HG02938 (cell line): ENCODE measurements around the gene TSEN54.

ENCODE experiments used
- ATAC-seq: cut with Tn5 transposase; IDR thresholded peaks from one replicate; pipeline ENCODE4 v1.9.1; 2021; ENCODE audit warnings: mild to moderate bottlenecking, moderate library complexity; ENCODE audit not compliant: unreplicated experiment

The TSEN54 gene

DNA sequence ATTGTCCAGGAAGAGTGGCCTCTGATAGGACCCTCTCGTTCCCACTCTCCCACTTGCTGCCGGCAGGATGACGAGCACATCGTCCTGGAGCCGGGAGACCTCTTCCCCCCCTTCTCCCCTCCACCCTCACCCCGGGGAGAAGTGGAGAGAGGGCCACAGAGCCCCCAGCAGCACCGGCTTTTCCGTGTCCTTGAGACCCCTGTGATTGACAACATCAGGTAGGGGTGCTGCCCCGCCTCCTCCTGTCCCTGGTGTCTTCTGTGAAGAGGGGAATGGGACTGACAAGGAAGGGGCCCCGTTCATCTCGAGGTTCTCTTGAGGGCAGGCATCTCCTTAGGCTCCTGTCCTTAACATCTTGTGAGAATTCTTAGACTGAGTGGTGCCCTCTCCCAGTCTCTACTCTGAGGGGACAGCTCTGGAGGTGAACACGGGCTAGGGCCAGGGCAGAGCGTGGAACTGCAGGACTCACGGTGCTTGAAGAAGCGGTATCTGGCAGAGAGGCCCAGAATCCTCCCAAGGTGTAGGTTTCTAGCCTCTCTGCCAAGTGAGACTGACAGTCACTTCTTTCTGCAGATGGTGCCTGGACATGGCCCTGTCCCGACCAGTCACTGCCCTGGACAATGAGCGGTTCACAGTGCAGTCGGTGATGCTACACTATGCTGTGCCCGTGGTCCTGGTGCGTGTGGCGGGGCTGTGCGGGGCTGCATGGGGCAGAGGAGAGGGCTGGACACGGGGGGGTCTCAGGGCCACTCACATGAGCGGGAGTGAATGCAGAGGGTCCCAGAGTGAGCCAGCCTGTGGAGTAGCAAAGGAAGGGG lies 27.4 kb upstream of the TSEN54 start:
- ATAC-seq = no peak

DNA sequence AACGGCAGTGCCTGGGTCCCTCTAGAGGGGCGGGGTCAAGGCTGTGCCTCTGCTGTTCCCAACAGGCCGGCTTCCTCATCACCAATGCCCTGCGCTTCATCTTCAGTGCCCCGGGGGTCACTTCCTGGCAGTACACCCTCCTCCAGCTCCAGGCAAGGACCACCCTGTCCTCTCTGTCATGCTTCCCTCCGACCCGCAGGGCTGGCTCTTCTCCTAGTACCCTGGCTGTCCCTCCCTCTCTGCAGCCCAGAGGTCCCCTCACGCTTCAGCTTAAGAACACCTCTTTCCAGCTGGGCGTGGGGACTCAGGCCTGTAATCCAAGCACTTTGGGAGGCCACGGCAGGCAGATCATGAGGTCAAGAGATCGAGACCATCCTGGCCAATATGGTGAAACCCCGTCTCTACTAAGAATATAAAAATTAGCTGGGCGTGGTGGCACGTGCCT lies 26.8 kb upstream of the TSEN54 start:
- no peak for ATAC-seq

GRCh38 chr17:75490173-75490743 lies 26.1 kb upstream of the TSEN54 start:
- ATAC-seq = no peak

DNA sequence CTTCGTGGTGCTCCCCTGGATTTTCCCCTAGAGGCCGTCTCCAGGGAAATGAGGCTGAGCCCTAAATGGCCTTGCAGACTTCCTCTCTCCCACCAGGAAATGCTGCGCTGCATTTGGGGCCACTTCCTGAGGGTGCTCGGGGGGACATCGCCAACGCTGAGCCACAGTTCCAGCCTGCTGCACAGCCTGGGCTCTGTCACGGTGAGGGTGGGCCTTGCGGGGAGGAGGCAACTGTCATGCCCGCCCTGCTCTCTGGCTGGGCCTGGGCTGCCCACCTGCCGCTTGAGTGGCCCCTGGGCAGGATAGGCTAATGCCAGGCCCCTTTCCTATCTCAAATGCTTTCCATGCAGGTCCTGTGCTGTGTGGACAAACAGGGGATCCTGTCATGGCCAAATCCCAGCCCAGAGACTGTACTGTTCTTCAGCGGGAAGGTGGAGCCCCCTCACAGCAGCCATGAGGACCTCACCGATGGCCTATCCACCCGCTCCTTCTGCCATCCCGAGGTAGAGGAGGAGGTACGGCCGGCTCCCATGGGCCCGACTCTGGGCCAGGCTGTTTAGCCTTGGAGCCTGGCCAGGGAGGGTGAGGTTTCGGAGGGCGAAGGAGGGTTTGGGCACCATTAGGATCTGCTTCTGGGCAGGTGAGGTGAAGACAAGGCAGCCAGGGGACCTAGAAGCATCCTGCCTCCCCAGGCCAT lies 25.2 kb upstream of the TSEN54 start:
- no peak for ATAC-seq

DNA sequence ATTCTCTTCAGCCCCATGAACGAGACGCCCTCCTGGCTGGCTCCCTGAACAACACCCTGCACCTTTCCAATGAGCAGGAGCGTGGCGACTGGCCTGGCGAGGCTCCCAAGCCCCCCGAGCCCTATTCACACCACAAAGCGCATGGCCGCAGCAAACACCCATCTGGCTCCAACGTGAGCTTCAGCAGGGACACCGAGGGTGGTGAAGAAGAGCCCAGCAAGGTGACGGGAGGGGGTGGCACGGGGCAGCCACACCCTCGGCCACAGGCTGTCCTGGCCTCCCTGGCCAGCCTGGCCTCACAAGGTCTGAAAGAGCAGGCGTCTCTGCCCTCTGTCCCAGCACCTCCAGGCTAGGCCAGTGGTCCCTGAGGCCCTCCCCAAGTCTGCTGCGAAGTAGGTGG lies 24.6 kb upstream of the TSEN54 start:
- no peak for ATAC-seq

DNA sequence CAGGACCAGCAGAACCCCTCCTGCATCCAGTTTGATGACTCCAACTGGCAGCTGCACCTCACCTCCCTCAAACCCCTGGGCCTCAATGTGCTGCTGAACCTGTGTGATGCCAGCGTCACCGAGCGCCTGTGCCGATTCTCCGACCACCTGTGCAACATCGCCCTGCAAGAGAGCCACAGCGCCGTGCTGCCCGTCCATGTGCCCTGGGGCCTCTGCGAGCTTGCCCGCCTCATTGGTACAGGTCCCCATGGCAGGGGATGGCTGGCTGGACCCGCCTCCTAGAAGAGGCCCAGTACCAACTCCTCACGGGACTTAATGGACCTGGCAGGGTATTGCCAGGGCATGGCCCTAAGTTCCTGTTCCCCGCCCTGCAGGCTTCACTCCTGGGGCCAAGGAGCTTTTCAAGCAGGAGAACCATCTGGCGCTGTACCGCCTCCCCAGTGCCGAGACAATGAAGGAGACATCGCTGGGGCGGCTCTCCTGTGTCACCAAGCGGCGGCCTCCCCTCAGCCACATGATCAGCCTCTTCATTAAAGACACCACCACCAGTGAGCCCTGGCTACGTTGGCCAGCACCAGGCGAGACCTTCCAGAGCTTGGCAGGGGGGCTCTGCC lies 23.7 kb upstream of the TSEN54 start:
- ATAC-seq = no peak

- no peak for ATAC-seq
These were observed 22.7 kb upstream of the TSEN54 start for GRCh38 chr17:75493476-75494129.

- ATAC-seq = no peak
These were observed 21.9 kb upstream of the TSEN54 start for GRCh38 chr17:75494326-75494877.

DNA sequence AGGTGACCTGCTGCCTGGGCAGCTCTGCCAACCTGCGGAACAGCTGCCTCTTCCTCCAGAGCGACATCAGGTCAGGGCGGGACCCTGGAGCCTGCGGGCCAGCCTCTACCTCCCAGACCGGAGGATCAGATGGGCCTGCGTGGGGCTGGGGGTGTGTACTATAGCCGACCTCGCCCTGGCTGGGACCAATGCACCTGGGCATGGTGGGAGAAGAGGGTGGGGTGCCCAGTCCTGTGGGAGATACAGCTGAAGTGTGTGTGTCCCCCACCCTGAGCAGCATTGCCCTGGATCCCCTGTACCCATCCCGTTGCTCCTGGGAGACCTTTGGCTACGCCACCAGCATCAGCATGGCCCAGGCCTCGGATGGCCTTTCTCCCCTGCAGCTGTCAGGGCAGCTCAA lies 20.3 kb upstream of the TSEN54 start:
- ATAC-seq = no peak

GRCh38 chr17:75498039-75498725 lies 18.1 kb upstream of the TSEN54 start:
- ATAC-seq = no peak

DNA sequence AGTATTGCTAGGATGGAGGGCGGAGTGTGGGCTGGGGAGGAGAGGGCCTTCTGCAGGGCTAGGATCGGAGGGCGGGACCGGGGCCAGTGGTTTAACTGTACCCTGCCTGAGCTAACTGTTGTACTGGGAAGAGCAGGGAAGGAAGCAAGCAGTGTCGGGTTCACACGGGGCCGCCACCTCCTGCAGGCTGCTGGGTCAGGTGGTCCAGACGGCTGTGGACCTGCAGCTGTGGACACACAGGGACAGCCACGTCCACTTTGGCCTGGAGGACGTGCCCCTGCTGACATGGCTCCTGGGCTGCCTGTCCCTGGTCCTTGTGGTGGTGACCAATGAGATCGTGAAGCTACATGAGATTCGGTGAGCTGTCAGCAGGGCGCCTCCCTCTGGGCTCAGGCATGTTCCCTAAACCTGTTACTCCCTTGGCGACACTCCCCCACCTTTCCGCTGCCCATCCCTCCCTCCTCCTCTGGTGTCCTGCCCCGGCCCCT lies 17.6 kb upstream of the TSEN54 start:
- no peak for ATAC-seq

GRCh38 chr17:75499313-75500022 lies 16.9 kb upstream of the TSEN54 start:
- no peak for ATAC-seq

DNA sequence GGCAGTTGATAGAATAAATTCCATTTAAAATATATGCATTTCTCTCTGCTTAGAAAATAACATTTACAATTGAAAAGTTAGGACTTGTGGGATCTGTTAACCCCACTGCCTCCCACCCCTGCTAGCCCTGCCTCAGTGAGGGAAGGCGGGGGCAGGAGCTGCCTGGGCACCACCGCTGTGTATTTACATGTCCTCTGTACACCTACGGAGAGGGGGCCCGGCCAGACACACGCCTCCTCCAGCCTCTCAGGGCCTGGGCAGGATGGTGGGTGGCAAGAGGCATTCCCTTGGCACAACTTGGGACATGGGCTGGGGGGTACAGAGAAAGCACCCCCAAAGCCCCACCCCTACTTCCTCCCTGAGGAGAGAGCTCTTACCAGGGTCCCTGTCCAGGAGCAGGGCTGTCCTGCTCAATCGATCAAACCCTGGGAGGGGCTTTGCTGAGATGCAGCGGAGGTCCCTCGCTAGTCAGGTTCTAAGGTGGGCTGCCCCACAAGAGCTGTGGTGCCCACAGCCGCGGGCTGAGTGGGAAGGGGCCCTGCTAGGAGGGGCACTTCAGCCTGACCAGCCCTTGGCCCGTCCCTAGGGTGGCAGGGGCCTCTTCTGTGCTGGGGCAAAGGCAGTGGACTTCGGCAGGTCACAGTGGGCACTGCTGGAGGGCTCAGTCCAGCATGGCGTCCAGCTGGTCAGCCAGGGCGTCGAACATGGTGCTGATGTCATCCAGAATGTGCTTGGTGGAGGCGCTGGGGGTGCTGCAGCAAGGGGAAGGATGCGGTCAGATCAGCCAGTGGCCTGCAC lies 15.7 kb upstream of the TSEN54 start:
- ATAC-seq = no peak

GRCh38 chr17:75501378-75502071 lies 14.8 kb upstream of the TSEN54 start:
- ATAC-seq = no peak

GRCh38 chr17:75502072-75502720 lies 14.1 kb upstream of the TSEN54 start:
- ATAC-seq = no peak

DNA sequence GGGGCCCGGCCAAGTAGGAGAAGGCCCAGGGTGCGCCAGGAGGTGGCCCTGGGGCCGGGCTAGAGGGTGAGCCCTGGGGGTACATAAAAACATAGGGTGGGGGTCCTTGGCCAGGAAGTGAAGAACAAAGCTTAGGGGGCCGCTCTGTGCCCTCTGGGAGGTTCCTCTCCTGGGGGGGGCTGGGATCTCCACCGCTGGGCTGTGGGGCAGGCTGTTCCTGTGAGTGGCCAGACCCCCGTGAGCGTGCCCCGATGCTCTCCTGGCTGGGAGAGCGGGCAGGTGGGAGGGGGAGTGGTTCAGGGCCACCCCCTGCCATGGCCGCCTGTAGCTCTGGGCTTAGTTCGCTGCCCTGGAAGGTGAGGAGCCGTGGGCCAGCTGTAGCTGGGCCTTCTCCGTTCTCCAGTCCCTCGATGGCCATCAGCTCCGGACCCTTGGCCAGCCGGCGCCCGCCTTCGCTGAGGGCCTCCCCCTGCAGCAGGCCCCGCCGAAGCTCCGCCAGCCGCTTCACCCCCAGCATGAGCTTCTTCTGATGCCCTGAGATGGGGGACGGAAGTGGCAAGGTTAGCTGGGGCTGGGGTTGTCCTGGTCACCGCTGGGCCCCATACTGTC lies 13.5 kb upstream of the TSEN54 start:
- no peak for ATAC-seq

DNA sequence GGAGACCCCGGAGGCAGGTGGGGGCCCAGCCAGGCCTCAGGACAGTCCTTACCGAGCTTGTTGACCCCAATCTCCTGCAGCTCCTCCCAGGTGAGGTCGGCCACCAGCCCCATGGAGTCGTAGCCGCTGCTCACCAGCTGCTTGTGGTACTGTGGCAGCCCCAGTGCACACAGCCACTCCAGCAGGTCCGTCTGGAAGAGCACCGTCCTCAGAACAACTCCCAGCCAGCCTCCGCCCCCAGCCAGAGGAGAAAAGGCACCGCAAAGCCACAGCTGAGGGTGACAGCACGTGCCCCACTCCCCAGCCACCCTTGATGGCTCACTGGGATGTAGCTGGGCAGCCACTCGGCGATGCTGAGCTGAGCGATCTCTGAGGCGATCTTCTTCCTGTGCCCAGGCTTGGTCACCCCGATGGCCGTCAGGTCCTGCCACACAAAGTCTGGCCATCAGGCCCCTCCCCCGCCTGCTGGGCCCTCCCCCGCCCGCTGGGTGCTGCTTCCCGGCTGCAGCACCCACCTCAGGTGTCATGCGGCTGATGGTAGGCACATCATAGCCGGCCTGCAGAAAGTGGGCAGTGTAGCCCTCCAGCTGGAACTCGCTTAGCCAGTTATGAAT lies 12.9 kb upstream of the TSEN54 start:
- ATAC-seq = no peak
